Tibial nerve (tissue), 4 donors: ENCODE results near the gene EPB41L4B.
"Not testable (repeated sequence)": the region's sequence is repeated elsewhere in the genome, so short reads cannot be mapped to it uniquely, and the experiment has no call there.

Experiments
- CTCF ChIP-seq, 5 experiments: fragments of 200-600 bp in 3 of 5; fragments of 450-650 bp in 2 of 5; sonication (generic) in 3 of 5; IDR thresholded peaks; one replicate each; pipeline ENCODE4 v1.5.1; 2016 to 2019; ENCODE audit warnings: antibody characterized with exemption in 5 of 5, mild to moderate bottlenecking in 3 of 5, moderate library complexity in 2 of 5
- EP300 ChIP-seq, 2 donors: sonication (generic); formaldehyde crosslinking; IDR thresholded peaks; one replicate each; pipeline ENCODE4 v1.6.1; 2017; ENCODE audit warnings: antibody characterized with exemption in 2 of 2, mild to moderate bottlenecking in 1 of 2

- TF ChIP-seq CTCF, EP300 (IDR thresholded peaks at IDR 0.05): not testable (repeated sequence)
Observed at GRCh38 chr9:109358968-109359603, 38.2 kb upstream of the EPB41L4B start.
